GM19240 (cell line): ENCODE data around the gene RTN4RL2.
A peak's percentile ranks its signal among the peaks of the same experiment; 100 is the strongest.

Experiments used
- DNase-seq: peaks from one replicate; pipeline ENCODE4 v3.0.0; 2011; ENCODE audit warnings: low spot score; ENCODE audit not compliant: insufficient read length

RTN4RL2 gene

GRCh38 chr11:57481315-57481714 is 21.0 kb downstream of the RTN4RL2 start:
- no peak for DNase-seq

- DNase-seq = no peak
Measured at GRCh38 chr11:57481915-57482781, 21.8 kb downstream of the RTN4RL2 start.

GRCh38 chr11:57482782-57483561 is 22.6 kb downstream of the RTN4RL2 start:
- DNase-seq = no peak

GRCh38 chr11:57483562-57483918 is 23.2 kb downstream of the RTN4RL2 start:
- no peak for DNase-seq

- no peak for DNase-seq
Measured at GRCh38 chr11:57484141-57484710, 23.9 kb downstream of the RTN4RL2 start.

GRCh38 chr11:57485217-57485990 is 25.1 kb downstream of the RTN4RL2 start:
- DNase-seq = no peak

- no peak for DNase-seq
Measured at GRCh38 chr11:57487021-57487778, 26.9 kb downstream of the RTN4RL2 start.

GRCh38 chr11:57487920-57488659 is 27.8 kb downstream of the RTN4RL2 start:
- no peak for DNase-seq

- no peak for DNase-seq
Measured at GRCh38 chr11:57490456-57491248, 30.3 kb downstream of the RTN4RL2 start.

- DNase-seq = no peak
Measured at GRCh38 chr11:57491371-57492061, 31.2 kb downstream of the RTN4RL2 start.

- DNase-seq = no peak
Measured at GRCh38 chr11:57493507-57494503, 33.5 kb downstream of the RTN4RL2 start.

- DNase-seq = no peak
Measured at GRCh38 chr11:57496109-57496820, 35.9 kb downstream of the RTN4RL2 start.

GRCh38 chr11:57497303-57498247 is 37.2 kb downstream of the RTN4RL2 start:
- DNase-seq = no peak

GRCh38 chr11:57498540-57498939 is 38.2 kb downstream of the RTN4RL2 start:
- no peak for DNase-seq

GRCh38 chr11:57499413-57499982 is 39.2 kb downstream of the RTN4RL2 start:
- DNase-seq = peak; percentile 90
